H9 (cell line): ENCODE measurements around the gene PLEKHJ1. TPM values are rescaled to one million over a fixed set of nuclear protein-coding genes. Genes with fewer than 3 reads are reported as not detected.
A peak's percentile ranks its signal among the peaks of the same experiment; 100 is the strongest.

Experiments
- DNase-seq: peaks from one replicate; pipeline ENCODE4 v3.0.0-alpha.2; 2017
- H2AFZ ChIP-seq: one replicate; pipeline ENCODE4 v1.6.1; 2013; ENCODE audit warnings: mild to moderate bottlenecking, low read length, control low read depth, moderate library complexity
- H2AK5ac ChIP-seq: 2 replicates; pipeline ENCODE4 v1.6.1; 2013; ENCODE audit warnings: low read length, control low read depth, mixed read lengths; ENCODE audit not compliant: insufficient read length
- H2BK120ac ChIP-seq: one replicate; pipeline ENCODE4 v1.6.1; 2013; ENCODE audit warnings: low read depth, mild to moderate bottlenecking, low read length, control low read depth, inconsistent platforms; ENCODE audit not compliant: poor library complexity, severe bottlenecking
- H2BK12ac ChIP-seq: 2 replicates; pipeline ENCODE4 v1.6.1; 2013; ENCODE audit warnings: low read length, control low read depth, mixed read lengths, low read depth; ENCODE audit not compliant: insufficient read length
- H2BK15ac ChIP-seq: 2 replicates; pipeline ENCODE4 v1.6.1; 2013; ENCODE audit warnings: low read depth, low read length, control low read depth
- H2BK20ac ChIP-seq: one replicate; pipeline ENCODE4 v1.6.1; 2013; ENCODE audit warnings: low read depth, mild to moderate bottlenecking, low read length, control low read depth, inconsistent platforms; ENCODE audit not compliant: poor library complexity, severe bottlenecking
- H2BK5ac ChIP-seq: 2 replicates; pipeline ENCODE4 v1.6.1; 2013; ENCODE audit warnings: low read length, control low read depth, mixed read lengths; ENCODE audit not compliant: insufficient read length
- H3K14ac ChIP-seq: 2 replicates; pipeline ENCODE4 v1.6.1; 2013; ENCODE audit warnings: low read length, control low read depth; ENCODE audit not compliant: insufficient read depth
- H3K18ac ChIP-seq: 2 replicates; pipeline ENCODE4 v1.6.1; 2013; ENCODE audit warnings: low read depth, mild to moderate bottlenecking, mixed read lengths, low read length, control low read depth; ENCODE audit not compliant: insufficient read length
- H3K23ac ChIP-seq: 2 replicates; pipeline ENCODE4 v1.6.1; 2013; ENCODE audit warnings: low read length, control low read depth, mixed read lengths, low read depth; ENCODE audit not compliant: insufficient read length
- H3K23me2 ChIP-seq: 2 replicates; pipeline ENCODE4 v1.6.1; 2013; ENCODE audit warnings: low read depth, mild to moderate bottlenecking, mixed read lengths, low read length, control low read depth; ENCODE audit not compliant: insufficient read length, poor library complexity, severe bottlenecking
- H3K27ac ChIP-seq: 2 replicates; pipeline ENCODE4 v1.5.1; 2013; ENCODE audit warnings: low read length, control low read depth, mixed read lengths, low read depth; ENCODE audit not compliant: insufficient read length
- H3K27me3 ChIP-seq: 2 replicates; pipeline ENCODE4 v1.6.1; 2013; ENCODE audit warnings: low read length, control low read depth, inconsistent platforms; ENCODE audit not compliant: insufficient read depth
- H3K4ac ChIP-seq: 2 replicates; pipeline ENCODE4 v1.6.1; 2013; ENCODE audit warnings: low read depth, mild to moderate bottlenecking, control low read depth, inconsistent platforms, low read length, moderate library complexity
- H3K4me1 ChIP-seq: 2 replicates; pipeline ENCODE4 v1.6.1; 2013; ENCODE audit warnings: low read length, control low read depth, inconsistent platforms; ENCODE audit not compliant: insufficient read depth
- H3K4me2 ChIP-seq: 2 replicates; pipeline ENCODE4 v1.6.1; 2013; ENCODE audit warnings: low read length, control low read depth, mixed read lengths; ENCODE audit not compliant: insufficient read length, insufficient read depth
- H3K56ac ChIP-seq: 2 replicates; pipeline ENCODE4 v1.6.1; 2013; ENCODE audit warnings: low read depth, mild to moderate bottlenecking, mixed read lengths, low read length, control low read depth; ENCODE audit not compliant: insufficient read length
- H3K79me1 ChIP-seq: 2 replicates; pipeline ENCODE4 v1.6.1; 2013; ENCODE audit warnings: low read depth, mild to moderate bottlenecking, moderate library complexity, low read length, control low read depth, inconsistent platforms; ENCODE audit not compliant: insufficient read depth, poor library complexity, severe bottlenecking
- H3K79me2 ChIP-seq: 2 replicates; pipeline ENCODE4 v1.6.1; 2013; ENCODE audit warnings: low read length, control low read depth, inconsistent platforms; ENCODE audit not compliant: insufficient read depth
- H3K9ac ChIP-seq: 2 replicates; pipeline ENCODE4 v1.6.1; 2013; ENCODE audit warnings: low read length, control low read depth, mixed read lengths; ENCODE audit not compliant: insufficient read length; ENCODE audit errors: extremely low read depth
- H3K9me3 ChIP-seq: one replicate; pipeline ENCODE4 v1.6.1; 2013; ENCODE audit warnings: low read depth, low read length, inconsistent platforms; ENCODE audit not compliant: control insufficient read depth
- H3T11ph ChIP-seq: one replicate; pipeline ENCODE4 v1.6.1; 2013; ENCODE audit warnings: mild to moderate bottlenecking, low read length, control low read depth, inconsistent platforms
- H4K20me1 ChIP-seq: one replicate; pipeline ENCODE4 v1.6.1; 2013; ENCODE audit not compliant: control insufficient read depth, insufficient read length, insufficient read depth
- H4K5ac ChIP-seq: 2 replicates; pipeline ENCODE4 v1.6.1; 2013; ENCODE audit warnings: low read depth, mild to moderate bottlenecking, mixed read lengths, low read length, control low read depth; ENCODE audit not compliant: insufficient read length
- H4K8ac ChIP-seq: replicated peaks from 2 replicates; pipeline ENCODE4 v1.6.1; 2013; ENCODE audit warnings: low read length, control low read depth, mixed read lengths, low read depth; ENCODE audit not compliant: insufficient read length
- H4K91ac ChIP-seq: 2 replicates; pipeline ENCODE4 v1.6.1; 2013; ENCODE audit warnings: low read depth, mild to moderate bottlenecking, moderate library complexity, mixed read lengths, low read length, control low read depth; ENCODE audit not compliant: insufficient read length
- H3K27ac Mint-ChIP-seq, 3 experiments: 2 replicates in 2 of 3; 3 replicates in 1 of 3; pipeline ENCODE4 v1.8.0; 2020 to 2021; ENCODE audit warnings: mixed read lengths in 3 of 3, mild to moderate bottlenecking in 1 of 3, moderate library complexity in 1 of 3
- H3K27me3 Mint-ChIP-seq: 2 replicates; pipeline ENCODE4 v1.8.0; 2021; ENCODE audit warnings: low read depth, mild to moderate bottlenecking, moderate library complexity, mixed read lengths
- H3K36me3 Mint-ChIP-seq, 3 experiments: 2 replicates in 2 of 3; 3 replicates in 1 of 3; pipeline ENCODE4 v1.8.0; 2020 to 2021; ENCODE audit warnings: low read depth in 3 of 3, mixed read lengths in 3 of 3; ENCODE audit not compliant: insufficient read depth in 1 of 3
- H3K4me1 Mint-ChIP-seq, 2 experiments: 2 replicates each; pipeline ENCODE4 v1.8.0; 2020; ENCODE audit warnings: mixed read lengths in 2 of 2
- H3K4me3 Mint-ChIP-seq, 2 experiments: 2 replicates in 1 of 2; 3 replicates in 1 of 2; pipeline ENCODE4 v1.8.0; 2020 to 2021; ENCODE audit warnings: mild to moderate bottlenecking in 2 of 2, mixed read lengths in 2 of 2, moderate library complexity in 1 of 2
- H3K9me3 Mint-ChIP-seq, 2 experiments: 2 replicates in 1 of 2; 3 replicates in 1 of 2; pipeline ENCODE4 v1.8.0; 2020; ENCODE audit warnings: mild to moderate bottlenecking in 2 of 2, mixed read lengths in 2 of 2, moderate library complexity in 1 of 2
- CTCF ChIP-seq: fragments of 200-600 bp; sonication (generic); conservative IDR thresholded peaks from 3 replicates; pipeline ENCODE4 v1.8.0; 2021; ENCODE audit warnings: antibody characterized with exemption, mild to moderate bottlenecking
- WGBS: extraction: QIAGEN DNeasy Blood & Tissue Kit; methylation state at CpG from one replicate; pipeline ENCODE4 v1.1.7; 2013; ENCODE audit warnings: missing lambda C conversion rate, low lambda C conversion rate, mixed read lengths; ENCODE audit not compliant: insufficient read length; ENCODE audit errors: extremely low coverage; 5-methylcytosine and 5-hydroxymethylcytosine counted together
- total RNA-seq: library from RNA; stranded (reverse); gene quantifications from 2 replicates; pipeline ENCODE4 v1.2.1, GENCODE V29; 2021

PLEKHJ1 gene
- total RNA-seq, 1 experiment from 2014 or later, result 139 TPM

DNA sequence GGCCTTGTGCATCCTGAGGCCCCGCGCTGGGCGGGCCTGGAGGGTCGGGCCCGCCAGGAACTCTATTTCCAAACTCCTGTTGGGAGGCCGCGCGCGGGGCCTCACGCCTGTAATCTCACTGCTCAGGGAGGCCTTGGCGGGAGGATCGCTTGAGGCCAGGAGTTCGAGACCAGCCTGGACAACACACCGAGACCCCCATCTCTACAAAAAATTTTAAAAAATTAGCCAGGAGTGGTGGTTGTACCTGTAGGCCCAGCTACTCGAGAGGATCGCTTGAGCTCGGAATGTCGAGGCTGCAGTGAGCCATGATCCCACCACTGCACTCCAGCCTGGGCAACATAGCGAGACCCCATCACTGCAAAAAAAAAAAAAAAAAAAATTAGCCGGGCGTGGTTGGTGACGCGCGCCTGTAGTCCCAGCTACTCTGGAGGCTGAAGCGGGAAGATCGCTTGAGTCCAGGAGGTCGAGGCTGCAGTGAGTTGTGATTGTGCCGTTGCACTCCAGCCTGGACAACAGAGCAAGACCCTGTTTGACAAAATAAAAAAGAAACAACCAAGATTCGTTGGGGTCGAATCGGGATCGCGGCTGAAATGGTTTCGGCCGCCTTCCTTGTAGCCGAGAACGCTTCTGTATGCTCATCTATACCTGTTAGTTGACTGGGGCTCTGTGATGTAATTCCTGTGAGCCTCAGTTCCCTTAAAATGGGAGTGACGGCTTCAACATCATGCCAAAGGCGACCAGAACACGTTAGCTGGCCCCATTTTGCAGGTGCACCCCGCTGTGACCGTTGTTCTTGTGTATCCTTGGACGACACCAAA, 1.1 kb upstream of the PLEKHJ1 start:
- peaks cover 2% of the 10 kb centered on the region for H4K20me1 ChIP-seq
- no peak for TF ChIP-seq CTCF

More for the DNA sequence above, 1.1 kb upstream of the PLEKHJ1 start:
- DNase-seq, result no peak
- H4K91ac ChIP-seq, result no peak overlapping the region
- Mint-ChIP-seq H3K4me3 (peak overlapping the region; percentile 96 to 97), H3K4me1 (peaks cover 40 to 48% of the 10 kb centered on the region in 2 experiments), H3K27me3 (no peaks in the 10 kb centered on the region; the same call in 1 of the 2 replicates), H3K36me3 (peaks cover 15 to 54% (median 54%) of the 10 kb centered on the region in 3 experiments), H3K9me3 (peaks cover 0 to 3% of the 10 kb centered on the region in 2 experiments; a peak in 1 of 5 replicates), H3K27ac (peak overlapping the region; percentile 91 to 95 (median 94); a peak in 6 of 7 replicates)
- peak overlapping the region; percentile 47 for H3K4me2 ChIP-seq
- H2BK20ac ChIP-seq, result no peak overlapping the region
- no peak overlapping the region for H2BK5ac ChIP-seq
- H3K27me3 ChIP-seq, result no peaks in the 10 kb centered on the region
- H4K5ac ChIP-seq, result no peak overlapping the region
- peaks cover 9% of the 10 kb centered on the region for H3K79me1 ChIP-seq
- no peak overlapping the region for H3K23ac ChIP-seq
- peak overlapping the region; percentile 87 for H3K14ac ChIP-seq
- peaks cover 9% of the 10 kb centered on the region for H3K23me2 ChIP-seq
- peak overlapping the region; percentile 90 for H3K18ac ChIP-seq
- H2AK5ac ChIP-seq, result no peak overlapping the region
- no peak overlapping the region for H2AFZ ChIP-seq
- H3K9me3 ChIP-seq, result no peaks in the 10 kb centered on the region
- no peak overlapping the region for H2BK12ac ChIP-seq
- no CpG with 5 or more reads among the region's 43 CpGs for WGBS
- peaks cover 4% of the 10 kb centered on the region; the same call in 1 of the 2 replicates for H3K4me1 ChIP-seq
- no peak overlapping the region for H3K27ac ChIP-seq
- H3K56ac ChIP-seq, result no peak overlapping the region
- no peak overlapping the region for H2BK15ac ChIP-seq
- peak overlapping the region; percentile 72 for H3K9ac ChIP-seq
- no peak overlapping the region for H4K8ac ChIP-seq
- no peak overlapping the region for H2BK120ac ChIP-seq
- H3K79me2 ChIP-seq, result peaks cover 51% of the 10 kb centered on the region
- no peak overlapping the region for H3T11ph ChIP-seq
- H3K4ac ChIP-seq, result no peak overlapping the region
